ENCODE data around the gene SLC66A3. TPM values are rescaled to one million over a fixed set of nuclear protein-coding genes. Genes with fewer than 3 reads are reported as not detected.

The SLC66A3 gene
- total RNA-seq, 1 donor from 2014 or later, result 6.0 TPM

DNA sequence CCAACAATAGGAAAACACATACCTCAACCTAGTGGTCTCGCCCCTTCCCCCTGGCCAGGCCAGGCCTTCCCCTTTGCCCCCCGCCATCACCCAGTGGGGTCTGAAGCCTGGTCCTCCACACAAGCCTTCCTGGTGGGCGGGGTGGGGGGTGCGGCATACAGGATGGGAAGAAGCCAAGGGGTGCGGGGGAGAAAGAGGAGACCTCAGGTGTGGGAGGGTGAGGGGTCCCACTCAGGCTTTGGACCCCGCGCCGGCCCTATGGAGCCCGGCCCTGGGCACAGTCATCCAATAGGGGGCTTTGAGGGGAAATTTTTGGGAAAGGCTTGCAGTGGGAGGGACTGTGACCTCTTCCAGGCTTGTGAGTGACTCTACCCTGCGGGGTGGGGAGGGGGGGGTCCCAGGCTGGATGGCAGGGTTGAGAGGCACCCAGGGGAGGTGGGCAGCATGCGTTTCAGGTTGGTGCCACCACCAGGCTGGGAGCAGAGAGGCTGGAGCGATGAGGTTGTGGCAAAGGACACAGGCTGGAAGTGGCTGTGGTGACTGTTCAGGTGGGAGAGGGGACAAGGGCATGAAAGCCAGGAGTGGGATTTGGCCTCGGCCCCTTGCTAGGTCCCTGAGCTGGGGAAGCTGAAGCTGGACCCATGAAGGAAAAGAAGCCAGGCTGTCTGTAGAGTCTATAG is 1.3 kb downstream of the SLC66A3 start:
- DNase-seq (ENCODE audit: low spot score in 2 of 2, unreplicated experiment in 2 of 2), result no peak
- H3K9me3 Mint-ChIP-seq, result no peaks in the 10 kb centered on the region
- H3K36me3 Mint-ChIP-seq, result no peaks in the 10 kb centered on the region
- peak overlapping the region; percentile 57 for H3K4me3 Mint-ChIP-seq
- H3K27me3 Mint-ChIP-seq (ENCODE audit: low read depth), result peaks cover 43% of the 10 kb centered on the region
- H3K4me1 Mint-ChIP-seq, result peaks cover 5% of the 10 kb centered on the region
- TF ChIP-seq, protein P1, sequence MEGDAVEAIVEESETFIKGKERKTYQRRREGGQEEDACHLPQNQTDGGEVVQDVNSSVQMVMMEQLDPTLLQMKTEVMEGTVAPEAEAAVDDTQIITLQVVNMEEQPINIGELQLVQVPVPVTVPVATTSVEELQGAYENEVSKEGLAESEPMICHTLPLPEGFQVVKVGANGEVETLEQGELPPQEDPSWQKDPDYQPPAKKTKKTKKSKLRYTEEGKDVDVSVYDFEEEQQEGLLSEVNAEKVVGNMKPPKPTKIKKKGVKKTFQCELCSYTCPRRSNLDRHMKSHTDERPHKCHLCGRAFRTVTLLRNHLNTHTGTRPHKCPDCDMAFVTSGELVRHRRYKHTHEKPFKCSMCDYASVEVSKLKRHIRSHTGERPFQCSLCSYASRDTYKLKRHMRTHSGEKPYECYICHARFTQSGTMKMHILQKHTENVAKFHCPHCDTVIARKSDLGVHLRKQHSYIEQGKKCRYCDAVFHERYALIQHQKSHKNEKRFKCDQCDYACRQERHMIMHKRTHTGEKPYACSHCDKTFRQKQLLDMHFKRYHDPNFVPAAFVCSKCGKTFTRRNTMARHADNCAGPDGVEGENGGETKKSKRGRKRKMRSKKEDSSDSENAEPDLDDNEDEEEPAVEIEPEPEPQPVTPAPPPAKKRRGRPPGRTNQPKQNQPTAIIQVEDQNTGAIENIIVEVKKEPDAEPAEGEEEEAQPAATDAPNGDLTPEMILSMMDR (IDR thresholded peaks at IDR 0.05; ENCODE audit: unreplicated experiment), result no peak
- H3K27ac Mint-ChIP-seq, result no peak overlapping the region

DNA sequence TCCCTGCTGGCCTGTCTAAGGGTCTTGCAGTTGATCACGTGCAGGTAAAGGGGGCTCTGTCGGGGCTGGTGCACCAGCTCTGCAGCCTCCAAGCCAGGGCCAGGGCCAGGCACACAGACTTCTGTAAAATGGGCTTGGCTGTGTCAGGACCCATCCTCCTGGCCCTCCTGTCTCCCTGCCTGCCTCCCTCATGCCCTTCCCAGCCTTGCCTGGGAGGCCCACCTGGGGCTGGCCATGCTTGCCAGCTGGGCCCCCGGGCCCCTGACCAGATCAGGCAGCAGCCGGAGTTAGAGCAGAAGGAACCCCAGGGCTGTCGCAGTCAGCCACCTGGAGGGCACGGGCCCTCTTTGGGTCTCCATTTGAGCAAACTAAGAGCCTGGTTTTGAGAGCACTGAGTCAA is 2.0 kb downstream of the SLC66A3 start:
- H3K27me3 Mint-ChIP-seq (ENCODE audit: low read depth), result peaks cover 35% of the 10 kb centered on the region
- H3K9me3 Mint-ChIP-seq, result no peaks in the 10 kb centered on the region

DNA sequence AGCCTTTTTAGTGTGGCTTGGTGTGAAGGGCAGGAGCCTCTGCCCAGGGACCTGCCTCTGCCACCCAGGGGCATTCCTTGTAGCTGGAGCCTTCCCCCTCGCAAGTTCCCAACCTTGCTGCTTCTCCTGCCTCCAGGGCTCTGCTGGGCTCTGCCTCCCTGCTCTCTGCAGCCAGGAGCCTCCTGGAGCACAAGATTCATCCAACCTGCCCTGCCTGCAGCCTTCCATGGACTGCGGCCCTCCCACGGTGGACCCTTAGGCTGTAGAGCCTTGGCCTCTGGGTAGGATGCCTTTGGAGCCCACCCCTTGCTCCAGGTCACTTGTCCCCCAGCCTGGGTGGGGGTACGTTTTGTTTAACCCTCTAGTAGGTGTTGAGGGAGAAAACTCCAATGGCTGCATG is 2.5 kb downstream of the SLC66A3 start:
- H3K36me3 Mint-ChIP-seq, result no peaks in the 10 kb centered on the region
- DNase-seq (ENCODE audit: low spot score in 2 of 2, unreplicated experiment in 2 of 2), result no peak

More for the DNA sequence above, 2.0 kb downstream of the SLC66A3 start:
- Mint-ChIP-seq H3K36me3 (no peaks in the 10 kb centered on the region), H3K4me3 (no peak overlapping the region), H3K4me1 (peaks cover 5% of the 10 kb centered on the region), H3K27ac (no peak overlapping the region)
- TF ChIP-seq, protein P1 (IDR thresholded peaks at IDR 0.05; ENCODE audit: unreplicated experiment), result no peak
- no peak for DNase-seq (ENCODE audit: low spot score in 2 of 2, unreplicated experiment in 2 of 2)

DNA sequence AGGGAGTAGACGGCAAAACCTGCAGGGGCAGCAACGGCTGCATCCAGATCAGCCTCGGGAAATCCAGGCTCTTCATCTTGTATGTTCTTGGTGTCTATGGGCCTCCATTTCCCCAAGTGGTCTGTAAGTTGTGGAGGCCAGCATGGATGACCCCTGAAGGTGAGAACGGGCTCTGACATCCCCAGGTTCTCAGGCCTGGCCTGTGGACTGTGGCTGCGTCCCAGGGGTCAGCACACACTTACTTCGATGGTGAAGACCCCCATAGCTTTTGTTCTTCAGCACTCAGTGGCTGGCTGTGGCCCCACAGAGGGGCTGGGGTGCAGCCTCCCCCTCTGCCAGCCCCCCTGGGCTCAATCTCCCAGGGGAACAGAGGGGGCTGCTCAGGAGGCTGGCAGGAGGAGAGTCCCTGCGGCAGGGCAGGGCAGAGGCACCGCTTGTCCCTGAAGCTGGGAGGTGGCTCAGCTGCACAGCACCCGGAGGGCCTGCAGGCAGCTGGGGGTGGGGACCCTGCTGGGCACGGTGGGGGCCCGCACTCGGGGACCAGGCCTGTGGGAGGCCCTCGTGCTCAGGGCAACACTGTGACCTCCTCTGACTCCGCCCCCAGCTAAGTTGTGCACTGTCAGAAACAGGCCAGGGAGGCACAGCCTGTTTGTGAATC is 3.8 kb downstream of the SLC66A3 start:
- H3K4me1 Mint-ChIP-seq, result peaks cover 5% of the 10 kb centered on the region
- H3K9me3 Mint-ChIP-seq, result no peaks in the 10 kb centered on the region
- H3K27me3 Mint-ChIP-seq (ENCODE audit: low read depth), result peaks cover 23% of the 10 kb centered on the region
- DNase-seq (ENCODE audit: low spot score in 2 of 2, unreplicated experiment in 2 of 2), result no peak
- H3K27ac Mint-ChIP-seq, result no peak overlapping the region
- no peaks in the 10 kb centered on the region for H3K36me3 Mint-ChIP-seq
- TF ChIP-seq, protein P1 (IDR thresholded peaks at IDR 0.05; ENCODE audit: unreplicated experiment), result no peak
- no peak overlapping the region for H3K4me3 Mint-ChIP-seq

More for the DNA sequence above, 2.5 kb downstream of the SLC66A3 start:
- Mint-ChIP-seq H3K27me3 (ENCODE audit: low read depth) (peaks cover 31% of the 10 kb centered on the region), H3K4me1 (peaks cover 5% of the 10 kb centered on the region), H3K4me3 (no peak overlapping the region), H3K9me3 (no peaks in the 10 kb centered on the region), H3K27ac (no peak overlapping the region)
- TF ChIP-seq, protein P1 (IDR thresholded peaks at IDR 0.05; ENCODE audit: unreplicated experiment), result no peak

DNA sequence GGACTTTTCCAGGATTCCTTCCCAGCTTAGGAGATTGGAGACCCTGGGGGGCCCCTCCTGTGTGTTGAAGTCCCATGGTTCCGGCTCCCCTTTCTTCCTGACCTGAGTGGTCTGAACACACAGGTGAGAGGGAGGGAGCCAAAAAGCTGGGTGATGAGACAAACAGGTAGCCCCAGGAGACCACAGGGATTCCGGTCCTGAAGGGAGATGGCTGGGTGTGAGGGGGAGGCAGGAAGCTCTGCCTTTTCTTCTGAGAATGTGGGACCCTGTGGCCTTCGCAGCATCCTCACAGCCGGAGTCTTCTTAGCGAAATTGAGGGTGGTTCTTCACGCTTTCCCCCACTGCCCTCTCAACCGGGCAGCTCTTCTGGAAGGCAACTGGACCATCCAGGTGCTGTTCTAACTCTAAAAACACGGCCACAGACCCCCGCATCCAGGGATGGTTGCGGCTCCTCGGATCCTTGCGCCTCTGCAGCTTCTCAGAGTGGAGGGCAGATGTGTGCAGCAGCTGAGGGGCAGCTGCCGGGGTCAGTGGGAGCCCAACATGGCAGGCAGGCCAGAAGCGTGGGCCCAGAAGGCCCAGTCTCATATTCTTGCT is 4.4 kb downstream of the SLC66A3 start:
- peaks cover 20% of the 10 kb centered on the region for H3K27me3 Mint-ChIP-seq (ENCODE audit: low read depth)
- no peak overlapping the region for H3K27ac Mint-ChIP-seq
- H3K4me3 Mint-ChIP-seq, result no peak overlapping the region
- no peaks in the 10 kb centered on the region for H3K9me3 Mint-ChIP-seq
- peaks cover 5% of the 10 kb centered on the region for H3K4me1 Mint-ChIP-seq
- DNase-seq (ENCODE audit: low spot score in 2 of 2, unreplicated experiment in 2 of 2), result peak in 1 of 2 experiments; percentile 28
- H3K36me3 Mint-ChIP-seq, result no peaks in the 10 kb centered on the region
- TF ChIP-seq, protein P1 (IDR thresholded peaks at IDR 0.05; ENCODE audit: unreplicated experiment), result no peak

All from mesothelial cell of epicardium (in vitro differentiated cells).